Suppressor macrophage treated with lipopolysaccharide for 1 hour (primary cell): ENCODE measurements around the gene TOX4.
"Not testable (repeated sequence)": the region's sequence is repeated elsewhere in the genome, so short reads cannot be mapped to it uniquely, and the experiment has no call there.

ENCODE experiments used
- DNase-seq, 3 donors: peaks; one replicate each; pipeline ENCODE4 v3.0.0-alpha.2; 2020 to 2022

The TOX4 gene

DNA sequence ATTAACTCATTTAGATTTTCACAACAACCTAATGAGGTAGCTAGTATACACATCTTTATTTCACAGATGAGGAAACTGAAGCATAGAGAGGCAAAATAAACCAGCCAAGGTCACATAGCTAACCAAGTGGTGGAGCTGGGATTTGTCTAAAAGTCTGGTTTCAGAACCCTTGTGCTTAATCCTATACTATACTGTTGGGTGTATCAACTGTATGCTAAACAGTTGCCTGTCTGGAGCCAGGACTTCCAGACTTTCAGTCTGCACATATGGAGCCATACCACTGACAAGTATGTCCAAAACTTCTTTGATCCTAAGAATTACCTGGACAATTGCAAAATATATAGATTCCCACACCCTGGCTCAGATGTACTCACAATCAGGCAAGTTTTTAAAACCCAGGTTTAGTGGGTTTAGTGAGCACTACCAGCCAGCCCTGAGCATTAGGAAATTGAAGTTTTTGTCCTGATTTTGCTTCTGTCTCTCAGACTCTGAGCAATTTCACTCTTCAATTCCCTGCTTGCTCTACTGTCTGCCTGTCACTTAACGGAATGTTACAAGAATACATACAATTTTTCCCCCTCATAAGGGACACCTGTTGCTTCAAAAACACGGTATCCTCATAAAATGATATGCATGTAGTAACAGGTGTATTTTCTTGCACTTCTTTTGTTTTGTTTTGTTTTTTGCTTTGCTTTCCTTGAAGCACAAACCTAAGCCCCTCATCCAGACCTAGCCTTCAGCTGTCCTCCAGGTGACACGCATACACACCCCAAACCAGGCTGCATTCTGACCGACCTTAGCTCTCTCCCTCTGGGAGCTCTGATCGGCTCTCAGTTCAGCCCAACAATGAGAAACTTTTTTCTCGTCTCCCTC, 58.8 kb downstream of the TOX4 start:
- no peak for DNase-seq

- no peak for DNase-seq
Observed at GRCh38 chr14:21536418-21537089, 59.6 kb downstream of the TOX4 start.

DNA sequence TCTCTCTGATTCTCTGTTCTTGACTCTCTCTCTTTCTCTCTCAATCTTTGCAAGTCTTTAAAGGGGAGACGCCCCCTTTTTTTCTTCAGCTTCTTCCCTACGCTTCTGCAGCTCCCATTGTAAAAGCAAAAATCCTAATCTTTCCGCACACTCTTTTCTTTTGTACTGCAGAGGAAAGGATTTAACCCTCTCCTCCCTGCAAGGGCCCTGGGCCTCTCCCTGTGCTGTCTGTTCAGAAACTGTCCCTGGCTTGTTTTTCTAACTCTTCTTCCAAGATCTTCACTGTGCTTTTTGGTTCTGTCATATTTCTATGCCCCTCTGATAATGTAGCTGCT, 60.1 kb downstream of the TOX4 start:
- DNase-seq = no peak

DNA sequence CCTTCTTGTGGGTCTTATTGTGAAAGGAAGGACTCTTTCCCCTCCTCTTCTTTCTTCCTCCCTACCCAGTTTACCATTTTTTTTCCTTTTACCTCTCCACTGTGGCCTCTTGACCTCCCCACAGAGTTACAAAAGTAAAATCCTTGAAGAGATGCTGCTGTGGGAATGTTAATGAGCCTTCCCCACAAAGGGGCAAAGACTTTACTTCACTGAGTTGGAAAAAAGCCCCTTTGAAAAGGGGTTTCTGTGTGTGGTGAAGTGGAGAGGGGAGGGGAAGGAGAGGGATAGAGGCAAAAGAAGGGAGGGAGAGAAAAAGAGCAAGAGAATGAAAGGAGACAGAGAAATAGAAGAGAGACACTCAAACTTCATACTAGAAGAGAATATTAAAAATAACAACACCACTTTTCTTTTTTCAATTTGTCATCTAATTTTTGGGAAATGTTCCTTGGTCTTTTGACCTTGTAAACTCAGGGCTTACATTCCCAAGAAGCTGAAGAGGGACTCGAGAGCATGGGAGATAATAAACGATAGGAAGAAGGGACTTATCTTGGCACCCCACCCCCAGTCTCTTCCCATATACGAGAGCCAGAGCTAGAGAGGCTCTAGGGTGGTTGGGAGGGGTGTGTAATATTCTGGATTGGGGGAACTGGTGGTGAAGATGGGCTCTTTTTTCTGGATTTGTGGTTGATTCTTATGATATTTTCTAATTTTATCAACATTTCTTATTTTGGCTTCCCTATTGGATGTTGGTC, 62.4 kb downstream of the TOX4 start:
- DNase-seq = no peak

DNA sequence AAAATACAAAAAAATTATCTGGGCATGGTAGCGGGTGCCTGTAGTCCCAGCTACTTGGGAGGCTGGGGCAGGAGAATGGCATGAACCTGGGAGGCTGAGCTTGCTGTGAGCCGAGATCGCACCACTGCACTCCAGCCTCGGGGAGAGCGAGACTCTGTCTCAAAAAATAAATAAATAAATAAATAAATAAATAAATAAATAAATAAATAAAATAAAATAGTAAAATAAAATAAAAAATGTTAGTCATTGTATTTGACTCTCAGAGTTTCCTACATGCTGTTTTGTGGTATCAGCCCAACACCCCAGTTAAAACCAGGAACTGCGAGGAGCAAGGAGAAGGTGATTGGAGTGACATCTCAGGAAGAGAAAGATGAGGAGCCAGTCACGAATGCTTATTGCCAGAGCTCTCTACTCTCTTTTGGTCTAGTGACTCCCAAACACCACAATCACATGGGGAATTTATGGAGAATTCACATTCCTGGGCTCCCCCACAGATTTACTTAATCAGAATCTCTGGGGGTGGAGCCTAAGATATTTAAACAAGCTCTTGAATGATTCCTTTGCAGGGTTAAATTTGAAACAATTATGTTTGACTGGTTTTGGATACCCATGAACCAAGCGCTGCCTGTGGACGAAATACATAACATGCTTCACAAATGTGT, 64.5 kb downstream of the TOX4 start:
- no peak for DNase-seq

DNA sequence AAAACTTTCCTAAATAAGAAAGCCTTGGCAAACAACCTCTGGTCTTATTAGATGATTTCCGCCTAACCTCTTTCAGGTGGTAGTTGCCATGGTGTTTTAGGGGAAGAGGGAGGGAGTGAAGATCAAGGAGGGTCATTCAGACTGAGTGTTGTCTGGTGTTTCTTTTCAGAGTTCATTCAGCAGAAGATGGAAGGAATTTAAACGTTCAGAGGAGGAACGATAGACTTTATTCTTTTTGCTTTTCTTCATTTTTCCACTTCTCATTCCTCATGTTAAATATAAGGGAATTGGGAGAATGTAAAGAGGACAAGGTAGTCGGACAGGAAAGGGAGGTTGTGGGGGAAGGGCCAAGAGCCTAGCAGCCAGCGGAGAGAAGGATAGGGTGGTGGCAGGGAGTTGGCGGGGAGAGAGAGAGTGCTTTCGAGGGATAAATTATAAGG, 66.5 kb downstream of the TOX4 start:
- DNase-seq = no peak

GRCh38 chr14:21543963-21544362, 67.0 kb downstream of the TOX4 start:
- no peak for DNase-seq

DNA sequence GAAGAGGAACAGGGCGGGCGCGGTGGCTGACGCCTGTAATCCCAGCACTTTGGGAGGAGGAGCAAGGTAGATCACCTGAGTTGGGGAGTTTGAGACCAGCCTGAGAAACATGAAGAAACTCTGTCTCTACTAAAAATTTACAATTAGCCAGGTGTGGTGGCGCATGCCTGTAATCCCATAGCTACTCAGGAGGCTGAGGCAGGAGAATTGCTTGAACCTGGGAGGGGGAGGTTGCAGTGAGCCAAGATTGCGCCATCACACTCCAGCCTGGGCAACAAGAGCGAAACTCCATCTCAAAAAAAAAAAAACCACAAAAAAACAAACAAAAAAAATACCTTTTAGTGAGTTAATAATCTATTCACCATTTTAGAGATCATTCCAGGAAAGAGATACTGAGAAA, 67.6 kb downstream of the TOX4 start:
- DNase-seq = not testable (repeated sequence)
